HG02840 (cell line): Measurements from ENCODE around the gene TMEM87B.
"Not testable (repeated sequence)": the region's sequence is repeated elsewhere in the genome, so short reads cannot be mapped to it uniquely, and the experiment has no call there.

Experiments
- ATAC-seq: cut with Tn5 transposase; IDR thresholded peaks from one replicate; pipeline ENCODE4 v1.9.1; 2021; ENCODE audit warnings: mild to moderate bottlenecking, moderate library complexity, moderate number of reproducible peaks; ENCODE audit not compliant: unreplicated experiment, low FRiP score

The TMEM87B gene

DNA sequence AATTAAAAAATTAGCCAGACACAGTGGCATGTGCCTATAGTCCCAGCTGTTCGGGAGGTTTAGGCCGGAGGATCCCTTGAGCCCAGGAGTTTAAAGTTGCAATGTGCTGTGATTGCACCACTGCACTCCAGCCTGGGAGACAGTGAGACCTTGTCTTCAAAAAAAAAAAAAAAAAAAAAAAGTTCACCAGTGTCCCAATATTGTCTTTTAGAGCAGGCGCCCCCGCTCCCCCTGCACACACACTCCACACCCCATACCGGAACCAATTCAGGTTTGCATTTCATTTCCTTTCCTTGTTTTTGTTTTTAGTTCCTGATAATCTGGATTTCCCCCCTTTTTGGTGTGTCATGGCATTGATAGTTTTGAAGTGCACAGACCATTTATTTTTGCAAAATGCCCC, 10.4 kb downstream of the TMEM87B start:
- ATAC-seq: no peak

DNA sequence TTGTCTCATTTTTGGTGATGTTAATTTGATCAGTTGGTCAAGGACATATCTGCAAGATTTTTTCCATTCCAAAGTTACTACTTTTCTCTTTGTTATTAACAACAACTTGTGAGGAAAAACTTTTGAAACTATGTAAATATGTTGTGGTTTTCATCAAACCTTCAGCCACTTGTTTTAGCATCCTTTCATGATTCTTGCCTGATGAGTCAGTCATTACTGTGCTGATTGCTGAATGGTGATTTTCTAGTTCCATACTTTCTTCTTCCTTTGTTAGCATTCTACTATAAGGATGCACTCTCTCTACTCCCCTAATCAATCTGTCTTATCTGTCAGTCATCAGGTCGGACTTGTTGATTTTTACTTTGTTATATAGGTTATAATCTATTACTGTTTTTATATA, 10.9 kb downstream of the TMEM87B start:
- ATAC-seq: no peak

DNA sequence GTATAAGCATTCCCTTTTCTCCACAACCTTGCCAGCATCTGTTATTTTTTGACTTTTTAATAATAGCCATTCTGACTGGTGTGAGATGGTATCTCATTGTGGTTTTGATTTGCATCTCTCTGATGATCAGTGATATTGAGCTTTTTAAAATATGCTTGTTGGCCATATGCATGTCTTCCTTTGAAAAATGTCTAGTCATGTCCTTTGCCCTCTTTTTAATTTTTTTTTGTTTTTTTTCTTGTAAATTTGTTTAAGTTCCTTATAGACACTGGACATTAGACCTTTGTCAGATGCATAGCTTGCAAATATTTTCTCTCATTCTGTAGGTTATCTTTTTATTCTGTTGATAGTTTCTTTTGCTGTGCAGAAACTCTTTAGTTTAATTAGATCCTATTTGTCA, 14.7 kb downstream of the TMEM87B start:
- ATAC-seq: not testable (repeated sequence)

DNA sequence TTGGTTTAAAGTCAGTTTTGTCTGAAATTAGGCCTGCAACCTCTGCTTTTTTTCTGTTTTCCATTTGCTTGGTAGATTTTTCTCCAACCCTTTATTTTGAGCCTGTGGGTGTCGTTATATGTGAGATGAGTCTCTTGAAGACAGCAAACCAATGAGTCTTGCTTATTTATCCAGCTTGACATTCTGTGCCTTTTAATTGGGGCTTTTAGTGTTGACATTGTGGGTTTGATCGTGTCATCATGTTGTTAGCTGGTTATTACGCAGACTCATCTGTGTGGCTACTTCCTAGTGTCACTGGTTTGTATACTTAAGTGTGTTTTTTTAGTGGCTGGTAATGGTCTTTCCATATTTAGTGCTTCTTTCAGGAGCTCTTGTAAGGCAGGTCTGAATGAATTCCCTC, 18.8 kb downstream of the TMEM87B start:
- no peak for ATAC-seq

DNA sequence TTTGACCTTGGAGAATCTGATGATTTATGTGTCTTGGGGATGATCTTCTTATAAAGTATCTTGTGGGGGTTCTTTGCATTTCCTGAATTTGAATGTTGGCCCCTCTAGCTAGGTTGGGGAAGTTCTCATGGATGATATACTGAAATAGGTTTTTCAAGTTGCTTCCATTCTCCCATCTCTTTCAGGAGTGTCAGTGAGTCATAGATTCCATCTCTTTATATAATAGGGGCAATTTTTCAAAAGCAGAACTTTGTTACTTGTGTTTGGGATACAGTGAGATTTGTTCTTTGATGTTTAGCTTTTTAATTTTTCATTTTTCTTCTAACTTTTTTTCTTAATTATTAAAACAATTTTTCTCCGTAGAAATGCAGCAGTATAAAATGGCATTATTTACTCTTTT, 19.4 kb downstream of the TMEM87B start:
- no peak for ATAC-seq

DNA sequence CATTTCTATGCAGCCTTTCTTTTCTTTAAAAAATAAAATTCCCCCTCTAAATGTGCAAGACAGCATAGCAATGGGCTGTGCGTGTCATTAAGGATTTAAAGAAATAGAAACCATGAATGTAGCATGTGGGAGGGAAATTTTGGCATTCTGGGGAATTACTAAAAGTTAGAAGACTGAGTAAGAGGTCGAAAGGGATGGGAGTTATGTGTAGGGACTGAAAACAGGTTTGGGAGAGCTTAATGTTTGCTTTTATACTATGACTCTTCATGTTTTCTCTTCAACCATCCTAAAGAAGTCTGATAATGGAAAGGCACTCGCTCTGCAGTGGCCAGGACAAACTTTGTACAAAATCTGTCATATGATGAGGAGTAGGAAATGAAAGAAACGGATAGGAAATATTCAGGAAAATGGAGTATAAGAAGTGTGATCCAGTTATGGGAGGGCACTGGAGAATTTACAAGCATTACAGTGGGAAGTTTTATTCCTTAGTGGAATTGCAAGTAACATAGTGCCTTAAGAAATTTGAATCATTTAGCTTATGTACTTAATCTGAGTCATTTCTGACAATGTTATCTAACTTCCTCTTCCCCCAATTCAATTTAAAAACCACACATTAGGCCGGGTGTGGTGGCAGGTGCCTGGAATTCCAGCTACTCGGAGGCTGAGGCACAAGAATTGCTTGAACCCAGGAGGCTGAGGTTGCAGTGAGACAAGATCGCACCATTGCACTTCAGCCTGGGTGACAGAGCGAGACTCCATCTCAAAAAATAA, 20.6 kb downstream of the TMEM87B start:
- ATAC-seq: no peak

DNA sequence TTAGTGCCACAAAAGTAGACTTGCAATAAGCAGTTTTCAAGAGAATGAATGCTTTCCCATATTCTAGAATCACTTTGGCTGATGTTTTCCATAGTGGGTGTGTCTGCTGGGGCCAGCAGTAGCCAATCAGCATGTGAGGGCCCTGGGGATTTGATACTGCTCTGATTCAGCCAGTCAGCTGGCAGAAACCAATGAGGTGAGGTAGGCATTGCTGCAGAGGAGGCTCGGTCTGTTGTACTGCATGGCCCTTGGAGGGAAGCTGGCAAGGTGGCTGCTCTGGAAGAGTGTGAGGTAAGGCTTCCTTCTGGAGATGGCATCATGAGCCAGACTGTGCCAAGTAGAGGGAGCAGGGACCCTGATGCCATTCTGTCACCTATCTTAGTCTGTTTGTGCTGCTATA, 22.7 kb downstream of the TMEM87B start:
- no peak for ATAC-seq

DNA sequence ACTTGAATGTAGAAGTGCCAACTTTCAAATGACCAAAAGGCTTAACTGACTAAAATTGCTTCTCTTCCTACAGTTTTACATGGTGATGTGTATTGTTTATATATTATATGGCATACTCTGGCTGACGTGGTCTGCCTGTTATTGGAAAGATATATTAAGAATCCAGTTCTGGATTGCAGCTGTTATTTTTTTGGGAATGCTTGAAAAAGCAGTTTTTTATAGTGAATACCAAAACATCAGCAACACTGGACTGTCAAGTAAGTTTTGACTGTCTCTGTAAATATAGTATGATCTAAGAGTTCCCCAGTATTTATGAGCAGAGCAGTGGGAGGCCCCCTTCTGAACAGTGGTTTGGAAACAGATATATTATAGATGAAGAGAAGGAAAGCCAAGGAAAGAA, 26.2 kb downstream of the TMEM87B start:
- no peak for ATAC-seq

DNA sequence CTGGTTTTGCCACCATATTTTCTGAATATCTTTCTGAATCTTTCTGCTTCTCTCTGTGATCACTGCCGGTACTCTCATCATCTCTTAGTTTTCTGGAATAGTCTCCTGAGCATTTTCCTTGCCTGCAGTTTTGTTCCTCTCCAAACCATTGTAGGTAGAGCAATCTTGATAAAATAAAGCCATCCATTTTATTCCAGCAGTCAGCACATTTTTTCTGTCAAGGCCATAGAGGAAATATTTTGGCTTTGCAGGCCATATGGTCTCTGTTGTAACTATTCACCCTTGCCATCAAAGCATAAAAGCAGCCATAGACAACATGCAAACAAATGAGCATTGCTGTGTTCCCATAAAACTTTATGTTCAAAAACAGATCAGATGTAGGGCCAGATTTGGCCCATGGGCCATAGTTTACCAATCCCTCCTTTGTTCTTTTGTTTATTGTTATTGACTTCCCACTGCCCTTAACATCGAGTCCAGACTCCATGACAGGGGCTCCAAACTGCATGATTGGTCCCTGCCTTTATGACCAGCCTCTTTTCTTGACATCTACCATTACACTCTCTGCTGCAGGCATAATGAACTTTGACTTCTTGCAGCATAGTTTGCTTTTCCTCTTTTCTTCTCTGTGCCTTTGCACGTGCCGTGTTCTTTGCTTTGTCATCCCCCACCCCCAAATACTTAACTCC, 29.8 kb downstream of the TMEM87B start:
- ATAC-seq: no peak

DNA sequence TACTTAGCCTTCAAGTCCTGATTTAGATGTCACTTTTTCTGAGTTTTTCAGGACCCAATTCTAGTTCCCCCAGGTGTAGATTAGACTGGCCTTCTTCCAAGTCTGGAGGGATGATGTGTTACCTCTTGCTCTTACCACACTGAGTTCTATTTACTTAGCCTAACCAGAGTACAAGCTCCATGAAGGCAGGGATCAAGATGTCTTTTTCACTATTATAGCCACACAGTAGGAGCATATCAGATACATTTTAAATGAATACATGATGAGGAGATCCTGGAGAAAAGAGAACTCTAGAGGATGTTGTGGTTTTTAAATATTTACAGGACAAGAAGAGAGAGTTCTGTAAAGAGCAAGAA, 30.3 kb downstream of the TMEM87B start:
- no peak for ATAC-seq

DNA sequence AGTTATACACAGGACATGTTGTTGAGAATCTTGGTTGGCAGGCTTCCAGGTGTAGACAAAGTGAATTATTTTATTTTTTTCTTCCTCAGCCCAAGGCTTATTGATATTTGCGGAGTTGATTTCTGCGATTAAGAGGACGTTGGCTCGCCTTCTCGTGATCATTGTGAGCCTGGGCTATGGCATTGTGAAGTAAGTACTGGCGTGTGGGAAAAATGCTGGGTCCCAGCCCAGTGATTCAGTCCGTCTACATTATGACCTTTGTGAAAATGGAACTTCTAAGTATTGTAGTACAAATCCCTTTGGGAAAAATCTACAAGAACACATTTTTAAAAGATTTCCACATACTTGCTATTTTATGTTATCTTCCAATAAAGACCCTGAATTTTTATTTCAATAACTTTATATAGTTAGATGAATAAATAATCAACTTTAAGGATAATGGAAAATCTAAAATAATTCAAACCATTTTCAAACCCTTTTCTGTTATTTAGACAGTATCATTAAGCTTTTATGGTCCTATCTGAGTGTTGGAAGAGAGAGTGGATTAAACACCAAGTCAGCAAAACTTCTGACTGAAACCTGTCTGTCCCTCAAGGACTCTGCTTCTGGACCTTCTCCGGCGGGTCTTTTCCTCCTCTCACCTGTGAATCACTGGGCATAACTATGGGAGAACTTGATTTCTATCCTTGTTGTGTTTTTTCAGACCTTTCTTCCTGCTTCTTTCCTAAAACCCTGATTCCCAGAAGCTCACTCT, 31.0 kb downstream of the TMEM87B start:
- no peak for ATAC-seq

DNA sequence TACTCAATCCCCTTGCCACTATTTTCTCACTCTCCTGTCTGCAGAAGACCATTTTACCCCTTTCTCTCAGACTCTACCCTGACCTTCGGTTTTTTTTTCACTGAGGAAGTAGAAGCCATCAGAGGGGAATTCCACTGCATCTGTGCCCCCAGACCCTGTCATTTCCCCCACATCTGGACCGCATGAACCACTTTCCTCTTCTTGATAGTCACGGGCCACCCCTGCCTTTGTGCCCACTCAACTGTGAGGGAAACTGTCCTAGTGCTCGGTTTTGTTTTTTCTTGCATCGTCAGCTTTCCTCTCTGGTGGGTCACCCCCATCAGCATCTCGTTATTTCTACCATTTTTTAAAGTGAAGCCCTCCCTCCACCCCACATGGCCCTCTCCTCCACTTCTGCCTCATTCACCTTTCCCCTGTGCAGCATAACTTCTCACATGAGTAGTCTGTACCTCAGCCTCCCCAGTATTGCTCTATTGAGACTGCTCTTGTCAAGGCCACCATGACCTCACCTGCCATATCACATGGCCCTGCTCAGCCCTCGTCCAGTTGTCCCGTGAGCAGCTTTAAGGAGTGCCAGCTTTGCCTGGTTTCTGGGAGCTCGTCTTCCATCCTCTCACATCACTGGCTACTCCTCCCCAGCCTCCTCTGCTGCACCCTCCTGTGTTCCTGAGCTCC, 32.4 kb downstream of the TMEM87B start:
- peak; percentile 54 for ATAC-seq

DNA sequence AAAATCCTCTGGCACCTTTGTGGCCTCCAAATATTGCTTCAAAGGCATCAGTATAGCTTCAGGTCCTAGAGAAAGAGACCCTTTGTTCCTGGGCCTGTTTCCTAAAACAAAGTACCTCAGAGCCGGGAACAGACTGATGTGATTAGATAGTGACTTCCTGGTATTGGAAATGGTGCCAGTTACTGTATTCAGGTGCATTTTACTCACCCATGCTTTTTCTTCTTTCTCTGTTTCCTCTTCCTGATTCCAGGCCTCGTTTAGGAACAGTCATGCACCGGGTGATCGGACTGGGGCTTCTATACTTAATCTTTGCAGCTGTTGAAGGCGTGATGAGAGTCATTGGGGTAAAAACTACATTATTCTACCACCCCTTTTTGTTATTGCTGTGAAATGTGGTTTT, 34.3 kb downstream of the TMEM87B start:
- no peak for ATAC-seq

DNA sequence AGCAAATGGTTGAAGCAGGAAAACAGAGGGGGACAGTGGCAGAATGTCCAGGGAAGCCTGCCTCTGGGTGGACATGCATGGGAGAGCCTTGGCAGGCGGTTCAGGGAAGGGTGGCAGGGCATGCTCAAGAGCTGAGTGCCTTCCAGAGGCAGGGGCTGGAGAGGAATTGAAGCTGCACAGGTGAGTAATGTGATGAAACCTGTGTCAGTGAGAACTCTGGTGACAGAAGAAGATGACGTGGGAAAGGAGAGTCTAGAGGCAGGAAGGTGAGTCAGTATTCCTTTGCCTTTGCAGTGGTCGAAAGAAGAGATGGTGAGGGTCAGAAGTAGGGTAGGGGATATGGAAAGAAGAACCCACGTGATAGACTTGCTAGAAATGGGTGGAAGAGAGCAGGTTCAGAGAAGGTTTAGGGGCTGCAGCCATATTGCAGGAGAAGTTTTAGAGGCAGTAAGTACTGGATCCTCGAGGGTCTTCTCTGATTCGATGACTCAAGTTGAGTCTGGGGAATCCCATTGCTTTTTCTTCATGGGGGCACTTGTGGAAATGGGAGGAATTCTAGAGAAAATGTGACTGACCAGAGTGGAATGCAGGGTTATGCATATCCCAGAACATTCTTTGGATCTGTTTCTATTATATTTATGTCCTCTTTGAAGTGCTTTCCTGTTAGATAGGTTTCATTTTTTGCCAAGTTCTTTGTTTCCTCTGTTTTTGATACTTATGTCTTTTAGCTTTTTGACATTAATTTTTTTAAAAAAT, 37.4 kb downstream of the TMEM87B start:
- ATAC-seq: no peak

DNA sequence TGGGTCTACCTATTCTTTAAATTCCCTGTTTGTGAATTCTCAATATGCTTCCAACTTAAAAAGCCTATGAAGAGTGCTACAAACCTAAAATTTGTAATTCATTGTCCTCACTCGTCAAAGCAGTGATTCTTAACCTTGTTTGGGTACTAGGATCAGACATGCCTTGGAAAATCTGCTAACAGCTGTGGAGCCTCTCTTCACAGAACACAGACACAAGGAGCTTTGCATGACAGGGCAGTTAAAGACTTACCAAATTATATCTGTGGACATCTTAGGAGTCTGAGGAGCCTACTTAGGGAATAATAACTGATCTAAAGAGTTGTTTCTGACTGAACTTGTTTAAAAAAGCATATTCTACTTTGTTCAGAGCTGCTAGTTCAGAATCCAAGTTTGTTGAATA, 38.1 kb downstream of the TMEM87B start:
- ATAC-seq: no peak

DNA sequence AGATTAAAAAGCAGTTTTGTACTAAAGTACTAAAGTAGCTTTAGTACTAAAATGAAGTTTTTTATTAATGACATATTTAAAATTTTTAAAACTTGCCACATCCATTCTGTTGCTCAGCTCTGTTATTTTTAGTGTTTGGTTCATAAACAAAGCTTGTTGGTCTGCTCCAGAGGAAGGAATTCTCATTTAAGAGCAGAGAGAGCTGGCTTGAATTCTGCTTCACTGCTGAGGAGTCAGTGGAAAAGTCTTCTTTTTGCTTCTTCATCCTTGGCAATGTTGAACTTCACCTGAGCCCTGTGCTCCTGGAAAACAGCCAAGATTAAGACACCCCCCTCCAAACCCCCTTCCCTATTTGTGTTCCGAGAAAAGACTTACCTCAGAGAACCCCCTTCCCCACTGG, 40.6 kb downstream of the TMEM87B start:
- ATAC-seq: no peak

DNA sequence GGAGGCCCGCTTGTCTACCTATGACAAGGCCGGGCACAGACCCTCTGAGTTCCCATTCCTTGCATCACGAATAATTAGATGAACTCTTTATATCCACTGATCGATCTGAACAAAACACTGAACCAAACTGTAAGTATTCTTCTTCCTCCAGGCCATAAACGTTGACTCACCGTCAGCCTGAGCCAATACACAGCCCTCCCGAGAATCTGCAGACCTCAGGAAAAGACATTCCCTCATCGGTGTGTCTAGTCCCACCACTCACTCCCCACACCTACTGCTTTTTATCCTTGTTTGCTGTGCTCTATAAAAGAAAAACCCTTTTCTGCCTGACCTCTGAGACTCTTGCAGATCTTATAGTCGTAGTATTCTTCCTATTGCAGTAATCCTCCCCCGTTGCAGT, 41.0 kb downstream of the TMEM87B start:
- no peak for ATAC-seq

DNA sequence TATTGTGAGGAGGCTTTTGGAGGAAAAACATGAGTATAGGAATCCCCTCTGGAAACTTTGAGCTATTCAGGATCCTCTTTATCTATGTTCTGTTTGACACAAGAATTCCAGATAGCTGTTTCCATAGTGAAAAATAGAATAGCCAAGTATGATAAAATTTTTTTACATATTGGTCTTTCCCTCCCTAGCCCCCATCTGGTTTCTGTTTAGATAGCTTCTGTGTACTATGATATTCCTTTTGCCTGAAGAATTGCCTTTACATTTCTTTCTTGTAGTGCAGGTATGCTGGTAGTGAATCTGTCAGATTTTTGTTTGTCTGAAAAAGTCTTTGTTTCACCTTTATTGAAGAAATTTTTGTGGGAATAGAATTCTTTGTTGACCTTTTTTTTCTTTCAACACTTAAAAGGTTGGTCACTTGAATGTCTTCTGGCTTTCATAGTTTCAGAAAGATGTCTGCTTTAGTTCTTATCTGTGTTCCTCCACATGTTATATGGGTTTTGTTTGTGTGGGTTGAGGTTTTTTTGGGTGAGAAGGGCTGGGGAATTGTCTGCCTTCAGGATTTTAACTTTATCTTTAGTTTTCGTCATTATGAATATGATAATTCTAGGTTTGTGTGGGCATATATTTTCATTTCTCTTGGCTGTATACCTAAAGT, 53.2 kb downstream of the TMEM87B start:
- no peak for ATAC-seq

DNA sequence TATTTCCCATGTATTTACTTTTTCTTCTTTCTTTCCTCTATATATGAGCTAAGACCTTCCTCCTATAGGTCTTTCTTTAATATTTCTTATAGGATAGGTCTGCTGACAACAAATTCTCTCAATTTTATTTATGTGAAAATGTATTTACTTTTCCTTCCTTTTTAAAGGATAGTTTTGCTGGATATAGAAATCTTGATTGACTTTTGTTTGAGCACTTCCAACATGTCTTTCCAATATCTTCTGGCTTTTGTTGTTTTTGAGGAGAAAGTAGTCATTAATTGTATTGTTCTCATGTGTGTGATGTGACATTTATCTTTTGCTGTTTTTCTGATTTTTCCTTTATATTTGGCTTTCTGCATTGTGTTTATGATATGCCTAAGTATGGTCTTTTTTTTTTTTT, 54.2 kb downstream of the TMEM87B start:
- ATAC-seq: no peak

DNA sequence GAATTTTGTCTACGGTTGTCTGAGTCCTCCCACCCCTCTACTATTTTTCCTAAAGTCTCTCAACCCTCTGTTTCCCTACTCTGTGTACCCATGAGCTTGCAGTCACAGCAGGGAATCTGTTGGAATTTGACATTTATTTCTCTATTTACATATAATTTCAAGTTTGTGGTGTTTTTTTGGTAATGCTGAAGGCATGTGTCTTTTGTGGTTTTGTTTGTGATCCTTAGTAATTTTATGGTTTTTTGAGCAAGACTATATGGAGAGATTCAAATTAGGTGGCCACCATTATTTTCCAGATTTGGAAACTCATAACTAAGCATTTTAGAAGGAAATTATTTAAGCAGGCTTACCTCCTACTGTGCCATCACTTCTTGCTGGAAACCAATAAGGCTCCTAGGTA, 55.9 kb downstream of the TMEM87B start:
- ATAC-seq: no peak
